ENCODE data around the gene TNIP2.

GRCh38 chr4:2799224-2799911 is 43.2 kb upstream of the TNIP2 start:
- TF ChIP-seq, protein P1, sequence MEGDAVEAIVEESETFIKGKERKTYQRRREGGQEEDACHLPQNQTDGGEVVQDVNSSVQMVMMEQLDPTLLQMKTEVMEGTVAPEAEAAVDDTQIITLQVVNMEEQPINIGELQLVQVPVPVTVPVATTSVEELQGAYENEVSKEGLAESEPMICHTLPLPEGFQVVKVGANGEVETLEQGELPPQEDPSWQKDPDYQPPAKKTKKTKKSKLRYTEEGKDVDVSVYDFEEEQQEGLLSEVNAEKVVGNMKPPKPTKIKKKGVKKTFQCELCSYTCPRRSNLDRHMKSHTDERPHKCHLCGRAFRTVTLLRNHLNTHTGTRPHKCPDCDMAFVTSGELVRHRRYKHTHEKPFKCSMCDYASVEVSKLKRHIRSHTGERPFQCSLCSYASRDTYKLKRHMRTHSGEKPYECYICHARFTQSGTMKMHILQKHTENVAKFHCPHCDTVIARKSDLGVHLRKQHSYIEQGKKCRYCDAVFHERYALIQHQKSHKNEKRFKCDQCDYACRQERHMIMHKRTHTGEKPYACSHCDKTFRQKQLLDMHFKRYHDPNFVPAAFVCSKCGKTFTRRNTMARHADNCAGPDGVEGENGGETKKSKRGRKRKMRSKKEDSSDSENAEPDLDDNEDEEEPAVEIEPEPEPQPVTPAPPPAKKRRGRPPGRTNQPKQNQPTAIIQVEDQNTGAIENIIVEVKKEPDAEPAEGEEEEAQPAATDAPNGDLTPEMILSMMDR (IDR thresholded peaks at IDR 0.05), result no peak
- TF ChIP-seq POLR2AphosphoS5 (IDR thresholded peaks at IDR 0.05), result no peak
